Effector memory CD4-positive, alpha-beta T cell (primary cell): ENCODE measurements around the gene ELOVL6.

Source experiments
- DNase-seq, 3 donors: peaks; one replicate each; pipeline ENCODE4 v3.0.0-alpha.2; 2020
- H3K27ac ChIP-seq: 2 replicates; pipeline ENCODE4 v1.7.0; 2013; ENCODE audit warnings: mild to moderate bottlenecking, low read length, moderate library complexity; ENCODE audit not compliant: insufficient read depth, poor library complexity, severe bottlenecking
- H3K27me3 ChIP-seq: replicated peaks from 2 replicates; pipeline ENCODE4 v1.7.0; 2013; ENCODE audit warnings: mild to moderate bottlenecking, low read length; ENCODE audit not compliant: insufficient read depth, control insufficient read depth, poor library complexity, severe bottlenecking
- H3K36me3 ChIP-seq: 2 replicates; pipeline ENCODE4 v1.7.0; 2013; ENCODE audit warnings: mild to moderate bottlenecking, low read length, moderate library complexity; ENCODE audit not compliant: control insufficient read depth, insufficient read depth
- H3K4me1 ChIP-seq: 2 replicates; pipeline ENCODE4 v1.7.0; 2013; ENCODE audit warnings: low read length, mild to moderate bottlenecking; ENCODE audit not compliant: control insufficient read depth, insufficient read depth, poor library complexity, severe bottlenecking
- H3K4me3 ChIP-seq: 2 replicates; pipeline ENCODE4 v1.7.0; 2013; ENCODE audit warnings: low read length, low read depth, mild to moderate bottlenecking; ENCODE audit not compliant: insufficient read depth, poor library complexity, severe bottlenecking
- H3K9me3 ChIP-seq: 2 replicates; pipeline ENCODE4 v1.7.0; 2013; ENCODE audit warnings: mild to moderate bottlenecking, low read length, moderate library complexity; ENCODE audit not compliant: control insufficient read depth

The ELOVL6 gene

DNA sequence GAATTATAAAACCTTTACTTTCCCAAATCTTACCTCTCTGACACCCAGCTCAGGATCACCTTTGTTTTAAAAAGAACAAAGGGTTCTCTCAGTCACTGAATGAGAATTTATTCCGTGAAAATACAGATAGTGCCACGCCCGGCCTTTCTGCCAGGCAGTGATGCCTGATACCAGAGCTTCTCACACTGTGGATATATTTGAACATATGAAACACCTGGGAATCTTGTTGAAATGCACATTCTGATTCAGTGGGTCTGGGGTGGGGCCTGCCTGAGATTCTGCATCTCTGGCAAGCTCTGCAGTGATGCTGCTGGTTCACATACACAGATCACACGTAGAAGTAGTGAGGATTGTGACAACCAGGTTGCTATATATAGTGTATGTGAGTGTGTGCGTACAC, 46.0 kb downstream of the ELOVL6 start:
- Histone ChIP-seq H3K9me3 (no peaks in the 10 kb centered on the region), H3K36me3 (no peaks in the 10 kb centered on the region), H3K27ac (no peak overlapping the region), H3K27me3 (no peaks in the 10 kb centered on the region), H3K4me1 (no peaks in the 10 kb centered on the region), H3K4me3 (no peak overlapping the region)
- no peak for DNase-seq

DNA sequence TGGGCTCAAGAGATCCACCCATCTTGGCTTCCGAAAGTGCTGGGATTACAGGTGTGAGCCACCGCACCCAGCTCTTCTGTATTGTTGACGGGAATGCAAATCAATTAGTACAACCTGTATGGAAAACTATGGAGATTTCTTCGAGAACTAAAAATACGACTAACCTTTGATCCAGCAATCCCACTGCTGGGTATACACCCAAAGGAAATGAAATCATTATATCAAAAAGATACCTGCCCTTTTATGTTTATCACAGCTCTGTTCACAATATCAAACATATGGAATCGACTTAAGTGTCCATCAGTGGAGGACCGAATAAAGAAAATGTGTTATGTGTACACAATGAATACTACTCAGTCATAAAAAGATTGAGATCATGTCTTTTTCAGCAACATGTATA, 49.3 kb downstream of the ELOVL6 start:
- Histone ChIP-seq H3K27ac (no peak overlapping the region), H3K36me3 (no peaks in the 10 kb centered on the region), H3K9me3 (no peaks in the 10 kb centered on the region), H3K4me3 (no peak overlapping the region), H3K27me3 (no peaks in the 10 kb centered on the region), H3K4me1 (no peaks in the 10 kb centered on the region)
- DNase-seq, result no peak

DNA sequence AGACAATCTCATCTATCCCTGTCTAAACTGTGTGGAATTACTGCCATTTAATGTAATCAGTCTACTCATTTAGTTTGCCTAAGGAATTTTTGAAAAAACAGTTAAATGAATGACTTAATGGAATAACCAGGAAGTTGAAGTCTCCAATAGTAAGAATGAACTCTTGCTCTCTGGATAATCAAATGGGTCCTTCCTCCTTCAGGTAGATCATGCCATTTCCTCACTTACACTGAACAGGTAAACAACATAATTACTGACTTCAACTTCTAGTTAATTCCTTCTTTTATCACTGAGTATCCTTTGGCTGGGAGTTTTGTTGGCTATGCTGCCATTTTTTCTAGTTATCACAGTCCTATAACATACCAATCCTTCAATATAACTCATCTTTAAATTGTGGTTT, 56.0 kb downstream of the ELOVL6 start:
- no peaks in the 10 kb centered on the region for H3K27me3 ChIP-seq
- no peaks in the 10 kb centered on the region for H3K4me1 ChIP-seq
- no peaks in the 10 kb centered on the region for H3K36me3 ChIP-seq
- H3K9me3 ChIP-seq, result no peaks in the 10 kb centered on the region
- no peak overlapping the region for H3K4me3 ChIP-seq
- no peak overlapping the region for H3K27ac ChIP-seq
- DNase-seq, result no peak

DNA sequence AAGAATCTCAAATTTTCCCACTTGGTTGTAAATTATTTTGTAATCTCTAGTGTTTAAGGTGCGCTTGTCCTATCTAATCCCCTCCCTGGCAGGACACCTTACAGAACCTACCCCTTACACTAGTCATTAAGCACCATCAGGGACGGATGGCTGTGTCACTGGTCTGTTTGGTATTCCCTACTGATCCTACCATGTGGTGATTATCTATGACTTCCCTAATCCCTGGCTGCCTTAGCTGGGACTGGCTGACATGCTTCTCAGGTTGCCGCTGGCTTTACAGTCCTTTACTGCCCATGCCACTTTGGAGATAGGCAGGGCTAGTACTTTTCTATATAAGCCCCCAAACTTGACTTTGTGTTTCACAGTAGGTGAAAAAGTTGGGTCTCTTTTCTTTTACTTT, 58.6 kb downstream of the ELOVL6 start:
- DNase-seq, result no peak
- H3K36me3 ChIP-seq, result no peaks in the 10 kb centered on the region
- no peaks in the 10 kb centered on the region for H3K9me3 ChIP-seq
- H3K4me3 ChIP-seq, result no peak overlapping the region
- H3K27ac ChIP-seq, result no peak overlapping the region
- no peaks in the 10 kb centered on the region for H3K27me3 ChIP-seq
- no peaks in the 10 kb centered on the region for H3K4me1 ChIP-seq

DNA sequence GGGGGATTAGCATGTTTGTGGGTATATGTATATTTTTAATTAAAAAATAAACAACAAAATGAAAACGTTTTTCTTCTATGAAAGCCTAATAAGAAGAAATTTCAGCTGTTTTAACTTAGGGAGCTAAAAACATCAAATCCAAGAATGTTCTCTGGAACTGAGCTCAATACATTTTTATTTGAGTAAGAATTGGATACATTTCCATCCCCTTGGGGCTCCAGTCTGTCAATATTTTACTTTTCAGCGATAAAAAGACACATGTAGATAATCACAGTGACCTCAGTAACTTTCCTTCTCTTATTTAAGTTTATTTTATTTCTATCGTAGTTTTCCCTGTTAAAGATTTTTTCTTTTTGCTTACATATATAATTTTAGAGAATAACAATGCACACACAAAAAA, 59.3 kb downstream of the ELOVL6 start:
- H3K9me3 ChIP-seq, result no peaks in the 10 kb centered on the region
- no peaks in the 10 kb centered on the region for H3K36me3 ChIP-seq
- H3K4me3 ChIP-seq, result no peak overlapping the region
- no peak overlapping the region for H3K27ac ChIP-seq
- no peaks in the 10 kb centered on the region for H3K27me3 ChIP-seq
- no peaks in the 10 kb centered on the region for H3K4me1 ChIP-seq
- DNase-seq, result no peak

DNA sequence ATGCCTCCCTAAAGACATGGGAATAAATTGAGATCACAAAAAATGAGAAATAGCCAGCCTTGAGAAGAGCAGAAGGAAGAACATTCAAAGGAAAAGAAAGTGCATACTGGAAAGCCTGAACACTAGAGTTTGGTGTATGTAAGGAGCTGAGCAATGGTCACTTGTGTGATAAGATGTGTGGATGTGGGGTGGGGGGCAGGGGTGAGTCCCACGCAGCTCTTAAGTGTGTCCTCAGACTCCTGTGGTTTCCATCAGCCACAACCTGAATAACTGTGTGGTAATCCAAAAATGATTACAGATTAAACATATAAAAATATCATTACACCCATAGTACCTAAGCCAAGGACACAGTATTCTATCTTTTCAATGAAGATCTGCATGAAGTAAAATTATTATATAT, 59.9 kb downstream of the ELOVL6 start:
- no peak overlapping the region for H3K4me3 ChIP-seq
- no peak overlapping the region for H3K27ac ChIP-seq
- no peaks in the 10 kb centered on the region for H3K27me3 ChIP-seq
- H3K4me1 ChIP-seq, result no peaks in the 10 kb centered on the region
- DNase-seq, result no peak
- no peaks in the 10 kb centered on the region for H3K36me3 ChIP-seq
- no peaks in the 10 kb centered on the region for H3K9me3 ChIP-seq

DNA sequence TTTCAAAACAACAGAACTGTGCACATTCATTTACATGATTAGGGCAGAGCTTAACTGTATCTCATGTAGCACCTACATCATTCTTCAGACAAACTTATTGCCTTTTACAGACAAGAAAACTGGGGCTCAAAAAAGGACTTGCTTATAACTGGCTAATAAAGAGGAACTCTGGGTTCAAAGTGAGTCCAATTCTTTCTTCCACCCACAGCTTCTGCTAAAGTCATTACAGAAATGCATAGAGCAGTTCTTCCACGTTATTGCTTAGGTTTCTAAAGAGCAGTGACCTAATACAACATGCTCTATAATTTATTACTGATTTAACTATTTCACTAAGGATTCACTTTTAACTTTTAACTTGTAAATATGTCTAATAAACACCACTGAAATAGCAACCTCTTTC, 60.6 kb downstream of the ELOVL6 start:
- no peaks in the 10 kb centered on the region for H3K27me3 ChIP-seq
- DNase-seq, result no peak
- no peaks in the 10 kb centered on the region for H3K9me3 ChIP-seq
- H3K4me1 ChIP-seq, result no peaks in the 10 kb centered on the region
- no peak overlapping the region for H3K4me3 ChIP-seq
- H3K27ac ChIP-seq, result no peak overlapping the region
- no peaks in the 10 kb centered on the region for H3K36me3 ChIP-seq

DNA sequence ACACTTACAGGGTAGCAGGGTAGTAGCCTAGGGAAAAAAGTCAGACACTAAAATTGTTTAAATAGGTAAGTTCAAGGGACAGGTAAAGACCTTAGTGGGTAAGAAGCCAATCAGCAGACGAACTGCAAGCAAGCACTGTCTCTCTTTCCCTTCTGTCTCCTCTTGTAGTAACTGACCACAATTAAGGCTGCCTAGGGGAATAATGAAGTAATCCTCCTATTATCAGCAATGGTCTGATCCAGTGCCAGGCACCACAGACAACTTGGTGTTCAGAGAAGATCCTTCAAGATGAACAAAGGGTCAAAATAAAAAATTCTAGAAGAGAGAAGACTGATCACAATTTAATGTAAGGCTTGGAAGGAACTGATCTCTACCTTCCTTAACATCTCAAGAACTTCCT, 62.9 kb downstream of the ELOVL6 start:
- Histone ChIP-seq H3K27ac (no peak overlapping the region), H3K36me3 (no peaks in the 10 kb centered on the region), H3K27me3 (no peaks in the 10 kb centered on the region), H3K4me3 (no peak overlapping the region), H3K4me1 (no peaks in the 10 kb centered on the region), H3K9me3 (no peaks in the 10 kb centered on the region)
- no peak for DNase-seq

DNA sequence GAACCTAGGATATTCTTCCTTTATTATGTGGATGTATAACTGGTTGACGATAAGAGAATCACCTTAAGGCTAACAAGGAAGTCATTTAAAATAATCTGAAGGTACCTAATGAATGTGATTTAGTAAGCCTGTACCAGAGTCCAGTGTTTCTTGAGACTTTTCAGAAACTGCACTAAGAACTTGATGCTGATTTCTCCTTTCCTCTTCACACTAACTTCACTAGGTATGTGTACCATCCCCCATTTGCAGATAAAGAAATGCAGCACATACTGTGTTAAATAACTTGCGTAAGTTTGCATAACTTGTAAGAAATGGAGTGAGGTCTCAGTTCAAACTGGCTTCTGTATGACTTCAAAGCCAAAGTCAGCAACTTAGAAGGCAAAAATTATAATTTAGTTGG, 63.3 kb downstream of the ELOVL6 start:
- Histone ChIP-seq H3K27ac (no peak overlapping the region), H3K27me3 (no peaks in the 10 kb centered on the region), H3K9me3 (no peaks in the 10 kb centered on the region), H3K4me3 (no peak overlapping the region), H3K36me3 (no peaks in the 10 kb centered on the region), H3K4me1 (no peaks in the 10 kb centered on the region)
- no peak for DNase-seq

DNA sequence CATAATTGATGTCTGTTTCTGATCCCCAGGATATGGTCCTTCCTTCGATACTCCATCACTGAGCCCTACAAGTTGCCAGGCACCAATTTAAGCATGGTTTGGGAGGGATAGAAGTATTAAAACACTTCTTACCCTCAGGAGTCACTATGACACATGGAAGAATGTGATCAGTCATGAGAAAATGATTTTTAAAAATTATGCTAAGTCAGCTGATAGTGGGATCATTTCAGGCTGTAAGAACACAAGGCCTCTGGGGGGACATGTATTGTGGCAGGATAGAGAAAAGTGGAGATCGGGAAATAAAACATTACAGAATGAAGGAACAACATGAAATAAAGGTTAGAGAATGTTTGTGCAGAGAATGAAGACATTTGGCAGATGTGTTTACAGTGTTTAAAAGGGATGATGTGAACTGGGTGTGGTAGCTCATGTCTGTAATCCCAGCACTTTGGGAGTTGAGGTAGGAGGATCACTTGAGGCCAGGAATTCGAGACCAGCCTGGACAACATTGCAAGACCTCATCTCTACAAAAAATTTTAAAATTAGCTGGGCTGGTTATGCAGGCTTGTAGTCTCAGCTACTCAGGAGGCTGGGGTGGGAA, 64.0 kb downstream of the ELOVL6 start:
- Histone ChIP-seq H3K4me1 (no peaks in the 10 kb centered on the region), H3K36me3 (no peaks in the 10 kb centered on the region), H3K9me3 (no peaks in the 10 kb centered on the region), H3K4me3 (no peak overlapping the region), H3K27me3 (no peaks in the 10 kb centered on the region), H3K27ac (no peak overlapping the region)
- DNase-seq, result no peak
